HEK293T (cell line): ENCODE results near the gene SUSD3.

ENCODE experiments used
- CTCF ChIA-PET: fragments of 350-600 bp; formaldehyde crosslinking; extraction: SDS; loops from one replicate; lab custom pipeline; 2021; ENCODE audit warnings: antibody characterized with exemption, inconsistent platforms; lab: Yijun Ruan, JAX
- POLR2A ChIA-PET: fragments of 350-600 bp; formaldehyde crosslinking; extraction: SDS; loops from one replicate; lab custom pipeline; 2020; ENCODE audit warnings: antibody characterized with exemption, inconsistent platforms; lab: Yijun Ruan, JAX
- DNase-seq: peaks from one replicate; pipeline ENCODE4 v3.0.0; 2012; ENCODE audit warnings: mixed read lengths; ENCODE audit errors: extremely low spot score
- ARNT ChIP-seq: fragments of 450-650 bp; IDR thresholded peaks from 2 replicates; pipeline ENCODE4 v1.6.1; 2017; ENCODE audit warnings: mild to moderate bottlenecking
- BHLHE40 ChIP-seq: fragments of 450-650 bp; IDR thresholded peaks from 2 replicates; pipeline ENCODE4 v1.6.1; 2016; ENCODE audit warnings: mild to moderate bottlenecking, moderate library complexity, borderline replicate concordance
- CTBP1 ChIP-seq: fragments of 450-650 bp; IDR thresholded peaks from 2 replicates; pipeline ENCODE4 v1.6.1; 2016; ENCODE audit warnings: borderline replicate concordance
- ELF4 ChIP-seq: fragments of 450-650 bp; IDR thresholded peaks from 2 replicates; pipeline ENCODE4 v1.6.1; 2017; ENCODE audit warnings: antibody characterized with exemption
- FOXA1 ChIP-seq: fragments of 450-650 bp; IDR thresholded peaks from 2 replicates; pipeline ENCODE4 v1.6.1; 2016; ENCODE audit warnings: mild to moderate bottlenecking
- FOXK2 ChIP-seq: fragments of 450-650 bp; IDR thresholded peaks from 2 replicates; pipeline ENCODE4 v1.6.1; 2016; ENCODE audit warnings: mild to moderate bottlenecking
- FOXM1 ChIP-seq: fragments of 450-650 bp; IDR thresholded peaks from 2 replicates; pipeline ENCODE4 v1.6.1; 2017; ENCODE audit warnings: mild to moderate bottlenecking, borderline replicate concordance
- HDGF ChIP-seq: fragments of 450-650 bp; IDR thresholded peaks from 2 replicates; pipeline ENCODE4 v1.6.1; 2017; ENCODE audit warnings: antibody characterized with exemption, borderline replicate concordance
- L3MBTL2 ChIP-seq: fragments of 450-650 bp; conservative IDR thresholded peaks from 2 replicates; pipeline ENCODE4 v1.6.1; 2016; ENCODE audit warnings: mild to moderate bottlenecking
- LEF1 ChIP-seq: fragments of 450-650 bp; IDR thresholded peaks from 2 replicates; pipeline ENCODE4 v1.6.1; 2017; ENCODE audit warnings: mild to moderate bottlenecking, borderline replicate concordance
- NFRKB ChIP-seq: fragments of 450-650 bp; IDR thresholded peaks from 2 replicates; pipeline ENCODE4 v1.6.1; 2016; ENCODE audit warnings: mild to moderate bottlenecking, moderate library complexity
- SP1 ChIP-seq: fragments of 450-650 bp; IDR thresholded peaks from 2 replicates; pipeline ENCODE4 v1.6.1; 2017
- SUZ12 ChIP-seq: fragments of 450-650 bp; IDR thresholded peaks from 2 replicates; pipeline ENCODE4 v1.6.1; 2016; ENCODE audit warnings: mild to moderate bottlenecking
- TARDBP ChIP-seq: fragments of 450-650 bp; IDR thresholded peaks from 2 replicates; pipeline ENCODE4 v1.6.1; 2016
- ZNF384 ChIP-seq: fragments of 450-650 bp; IDR thresholded peaks from 2 replicates; pipeline ENCODE4 v1.6.1; 2016
- TF ChIP-seq, protein P1 (sequence below): fragments of 450-650 bp; IDR thresholded peaks from 2 replicates; pipeline ENCODE4 v1.6.1; 2016

SUSD3 gene

DNA sequence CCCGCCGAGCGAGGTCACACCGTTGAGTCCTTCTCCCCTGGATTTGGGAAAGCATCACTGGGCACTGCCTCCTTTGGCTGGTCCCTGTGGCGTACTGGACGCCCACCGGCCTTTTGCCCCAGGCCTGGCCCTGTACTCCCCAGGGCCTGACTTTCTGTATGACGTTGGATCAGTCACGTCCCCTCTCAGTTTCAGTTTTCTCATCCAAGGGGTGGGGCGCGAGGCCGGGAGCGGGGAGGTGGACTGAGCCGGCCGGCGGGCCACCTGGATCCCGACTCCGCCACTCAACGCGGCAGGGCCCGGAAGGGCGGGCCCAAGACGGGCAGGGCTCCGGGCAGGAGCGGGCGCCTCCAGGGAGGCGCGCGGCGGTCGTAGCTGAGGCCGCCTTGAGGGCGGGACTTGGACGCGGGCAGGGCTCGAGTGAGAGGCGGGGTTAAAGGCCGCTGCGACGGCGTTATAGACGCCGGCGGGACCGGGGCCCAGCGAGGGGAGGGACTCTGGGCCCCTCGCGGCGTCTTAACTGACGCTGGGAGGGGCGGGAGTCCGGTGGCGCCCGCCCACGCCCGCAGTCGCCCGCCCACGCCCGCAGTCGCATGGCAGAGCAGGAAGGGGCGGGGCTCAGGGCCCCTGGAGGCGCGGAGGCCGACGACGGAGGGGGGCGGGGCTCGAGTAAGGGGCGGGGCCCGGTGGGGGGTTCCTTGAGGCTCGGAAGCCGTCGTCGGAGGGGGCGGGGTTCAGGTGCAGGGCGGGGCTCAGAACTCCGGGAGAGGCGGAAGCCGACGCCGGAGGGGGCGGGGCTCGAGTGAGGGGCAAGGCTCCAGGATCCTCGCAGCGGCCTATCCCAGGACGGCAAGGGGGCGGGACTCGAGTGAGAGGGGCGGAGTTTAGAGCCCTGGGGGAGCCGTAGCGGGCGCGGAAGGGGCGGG is 37.0 kb downstream of the SUSD3 start:
- peak; percentile 99 for DNase-seq
- POLR2A ChIA-PET: interaction anchor here (0.6 to 1.2 kb wide), 3 partner anchors 14 to 40 kb away, joined by 3 to 5 read pairs (median 4); no protein-coding TSS in a partner anchor
- no peak for TF ChIP-seq SP1
- no peak for TF ChIP-seq L3MBTL2
- TF ChIP-seq ZNF384: no peak
- TF ChIP-seq SUZ12: no peak
- TF ChIP-seq, protein P1, sequence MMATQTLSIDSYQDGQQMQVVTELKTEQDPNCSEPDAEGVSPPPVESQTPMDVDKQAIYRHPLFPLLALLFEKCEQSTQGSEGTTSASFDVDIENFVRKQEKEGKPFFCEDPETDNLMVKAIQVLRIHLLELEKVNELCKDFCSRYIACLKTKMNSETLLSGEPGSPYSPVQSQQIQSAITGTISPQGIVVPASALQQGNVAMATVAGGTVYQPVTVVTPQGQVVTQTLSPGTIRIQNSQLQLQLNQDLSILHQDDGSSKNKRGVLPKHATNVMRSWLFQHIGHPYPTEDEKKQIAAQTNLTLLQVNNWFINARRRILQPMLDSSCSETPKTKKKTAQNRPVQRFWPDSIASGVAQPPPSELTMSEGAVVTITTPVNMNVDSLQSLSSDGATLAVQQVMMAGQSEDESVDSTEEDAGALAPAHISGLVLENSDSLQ: peak; percentile 75
- no peak for TF ChIP-seq TARDBP
- no peak for TF ChIP-seq LEF1
- no peak for TF ChIP-seq ELF4
- CTCF ChIA-PET: no interaction called here

DNA sequence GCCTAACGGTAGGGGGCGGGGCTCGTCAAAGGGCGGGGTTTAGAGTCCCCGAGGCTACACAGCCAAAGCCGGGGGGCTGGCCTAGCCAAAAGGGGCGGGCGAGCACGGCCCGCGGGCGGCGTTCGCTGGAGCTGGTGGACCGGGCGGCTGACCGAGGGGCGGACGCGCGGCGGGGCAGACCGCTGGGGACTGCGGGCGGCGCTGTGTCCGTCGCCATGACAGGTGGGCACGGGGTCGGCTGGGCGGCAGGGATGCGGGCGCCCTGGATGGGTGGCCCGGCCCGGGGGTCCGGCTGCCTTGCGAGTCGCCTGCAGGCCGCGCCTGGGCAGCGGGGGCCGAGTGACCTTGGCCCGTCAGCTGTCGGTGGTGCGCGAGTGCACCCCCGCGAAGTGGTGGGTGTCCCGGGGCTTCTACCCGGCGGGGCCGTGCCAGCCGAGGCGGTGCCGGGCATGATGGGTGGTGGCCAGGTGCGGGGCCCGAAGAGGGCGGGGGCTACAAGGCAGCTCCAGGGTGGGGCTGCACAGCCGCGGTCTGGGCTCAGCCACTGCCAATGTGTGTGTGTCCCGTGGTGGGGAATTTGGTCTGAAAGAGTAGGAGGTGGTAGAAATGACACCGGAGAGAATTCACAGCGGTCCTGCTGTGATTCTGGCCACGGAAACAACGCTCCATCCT is 37.8 kb downstream of the SUSD3 start, which contains the start of gene CARD19:
Gene CARD19 (plus strand): TSS at position 87 of the 672 bp plus-strand sequence. CDS start 129 bp downstream, at position 216.
- peak; percentile 35 for DNase-seq
- ChIA-PET CTCF (no interaction called here), POLR2A (interaction anchor here (1.0 to 1.2 kb wide), 3 partner anchors 9 to 358 kb away, joined by 3 to 5 read pairs (median 3); no protein-coding TSS in a partner anchor)
- TF ChIP-seq SUZ12 (no peak), SP1 (no peak), FOXK2 (no peak), ZNF384 (no peak), BHLHE40 (no peak), FOXM1 (no peak), L3MBTL2 (no peak), HDGF (no peak), CTBP1 (no peak), ARNT (no peak), ELF4 (no peak), TARDBP (no peak), NFRKB (no peak), FOXA1 (no peak), LEF1 (no peak)
- TF ChIP-seq, protein P1: no peak

DNA sequence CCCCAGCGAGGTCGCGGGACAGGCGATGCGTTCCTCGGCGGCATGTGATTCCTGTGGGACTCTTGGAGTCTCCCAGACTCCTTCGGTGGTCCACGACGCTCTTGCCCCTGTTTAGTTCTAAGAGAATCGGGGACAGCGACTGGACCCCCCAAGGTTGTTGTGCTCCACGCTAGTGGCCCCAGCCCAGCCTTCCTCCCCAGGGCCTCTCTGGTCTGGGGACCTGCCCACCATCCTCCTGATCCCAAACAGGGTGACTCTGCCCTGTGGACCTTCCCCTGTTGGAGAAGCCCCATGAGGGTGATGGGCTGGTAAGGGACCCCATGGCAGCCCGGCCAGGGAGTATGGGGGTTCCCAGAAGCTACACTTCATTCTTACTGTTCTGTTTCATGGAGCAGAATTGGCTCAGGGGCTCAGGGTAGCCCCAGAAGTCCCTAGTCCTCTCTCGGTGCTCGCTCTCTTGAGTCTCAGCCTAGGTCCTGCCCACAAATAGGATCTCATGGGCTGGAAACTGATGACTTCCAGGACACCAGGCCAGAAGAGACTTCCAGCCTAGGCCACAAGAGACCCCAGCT is 38.4 kb downstream of the SUSD3 start:
- TF ChIP-seq NFRKB (no peak), ZNF384 (no peak), ELF4 (no peak), FOXK2 (no peak), CTBP1 (no peak), L3MBTL2 (no peak), FOXA1 (no peak), ARNT (no peak), SP1 (no peak), FOXM1 (no peak), HDGF (no peak), LEF1 (no peak), TARDBP (no peak)
- TF ChIP-seq, protein P1: no peak
- POLR2A ChIA-PET: interaction anchor here (1.0 to 1.1 kb wide), 2 partner anchors 8 to 357 kb away, joined by 3 read pairs; no protein-coding TSS in a partner anchor
- DNase-seq: no peak
- CTCF ChIA-PET: interaction anchor here (1.5 kb wide), 1 partner anchor 12 kb away, joined by 4 read pairs; no protein-coding TSS in a partner anchor

DNA sequence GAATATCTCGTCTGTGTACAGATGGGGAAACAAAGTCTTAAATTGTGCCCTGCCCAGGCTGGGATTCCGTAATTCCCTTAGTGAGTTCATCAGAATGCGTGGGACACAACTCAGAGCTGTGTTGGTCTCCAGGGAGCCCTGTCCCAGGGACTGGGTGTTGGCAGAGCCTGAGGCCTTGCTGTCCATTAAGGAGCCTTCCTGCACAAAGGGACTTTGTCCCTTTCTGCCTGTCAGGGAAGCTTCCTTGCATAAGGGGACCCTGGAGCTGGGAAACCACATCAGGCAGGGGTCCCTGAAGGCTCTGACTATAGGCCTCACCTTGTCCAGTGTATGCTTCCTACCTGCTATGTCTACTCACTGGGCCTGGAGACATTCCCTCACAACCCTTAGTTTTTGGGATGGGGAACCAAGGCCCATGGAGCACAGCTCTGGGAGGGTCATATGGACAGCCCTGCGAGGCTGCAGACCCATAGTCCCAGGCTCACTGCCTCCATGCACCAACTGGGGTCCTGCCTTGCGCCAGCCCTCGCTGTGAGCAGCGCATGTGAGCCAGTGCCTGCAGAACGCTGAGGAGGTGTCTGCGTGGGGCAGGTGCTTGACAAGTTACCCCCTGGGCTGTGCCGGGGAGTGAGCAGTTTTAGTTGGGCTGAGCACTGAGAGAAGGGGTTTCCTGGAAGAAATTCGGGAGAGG is 39.2 kb downstream of the SUSD3 start:
- ChIA-PET CTCF (interaction anchor here (1.5 kb wide), 1 partner anchor 11 kb away, joined by 4 read pairs; no protein-coding TSS in a partner anchor), POLR2A (interaction anchor here (1.1 kb wide), 1 partner anchor 8 kb away, joined by 3 read pairs; no protein-coding TSS in a partner anchor)
- no peak for DNase-seq
- TF ChIP-seq SP1: no peak

DNA sequence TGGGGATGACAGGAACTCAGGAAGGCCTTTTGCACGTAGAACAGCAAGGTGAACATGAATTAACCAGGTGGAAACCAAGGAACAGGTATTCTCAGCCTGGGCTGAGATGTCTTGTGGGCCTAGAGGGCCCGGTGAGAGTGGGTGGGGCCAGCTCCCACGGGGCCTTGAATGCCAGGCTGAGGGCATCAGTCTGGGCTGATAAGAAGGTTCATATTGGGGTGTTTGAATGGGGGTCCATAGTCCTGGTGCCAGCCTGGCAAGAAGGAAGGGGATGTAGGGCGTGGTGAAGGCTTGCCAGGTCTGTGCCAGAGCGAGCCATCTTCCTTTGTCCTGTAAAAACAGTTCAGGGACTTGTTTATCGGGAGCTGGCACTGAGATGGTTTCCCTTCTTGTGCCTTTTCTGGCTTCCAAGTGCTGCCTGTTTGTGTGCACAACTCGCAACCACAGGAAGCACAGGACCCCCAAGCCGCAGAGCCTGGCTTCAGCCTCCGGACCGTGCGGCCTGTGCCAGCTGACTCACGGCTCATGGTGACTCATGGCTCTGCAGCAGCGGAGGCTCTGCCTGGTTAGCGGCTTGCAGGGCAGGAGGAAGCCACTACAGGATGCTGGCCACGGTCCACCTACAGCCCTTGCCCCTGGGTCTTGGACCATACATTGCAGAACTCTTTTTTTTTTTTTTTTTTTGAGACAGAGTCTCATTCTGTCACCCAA is 39.9 kb downstream of the SUSD3 start:
- no peak for DNase-seq

More for the DNA sequence above, 39.9 kb downstream of the SUSD3 start:
- ChIA-PET CTCF (interaction anchor here (1.5 kb wide), 1 partner anchor 10 kb away, joined by 4 read pairs; no protein-coding TSS in a partner anchor), POLR2A (no interaction called here)
- TF ChIP-seq ELF4 (no peak), NFRKB (no peak), FOXK2 (no peak), L3MBTL2 (no peak), FOXA1 (no peak), FOXM1 (no peak), BHLHE40 (no peak), HDGF (no peak), LEF1 (no peak), ZNF384 (no peak), CTBP1 (no peak), ARNT (no peak), TARDBP (no peak), SP1 (no peak), SUZ12 (no peak)
- TF ChIP-seq, protein P1: no peak
